ENCODE results near the gene PROK2.

- no peak for TF ChIP-seq CTCF (IDR thresholded peaks at IDR 0.05)
- TF ChIP-seq POLR2A (IDR thresholded peaks at IDR 0.05) = no peak
- TF ChIP-seq POLR2AphosphoS5 (IDR thresholded peaks at IDR 0.05) = no peak
- TF ChIP-seq EP300 (IDR thresholded peaks at IDR 0.05) = no peak
These were observed 20.3 kb upstream of the PROK2 start for GRCh38 chr3:71805199-71805598.

All from gastroesophageal sphincter (tissue), 3 donors.